ENCODE measurements around the gene GNAT1.

DNA sequence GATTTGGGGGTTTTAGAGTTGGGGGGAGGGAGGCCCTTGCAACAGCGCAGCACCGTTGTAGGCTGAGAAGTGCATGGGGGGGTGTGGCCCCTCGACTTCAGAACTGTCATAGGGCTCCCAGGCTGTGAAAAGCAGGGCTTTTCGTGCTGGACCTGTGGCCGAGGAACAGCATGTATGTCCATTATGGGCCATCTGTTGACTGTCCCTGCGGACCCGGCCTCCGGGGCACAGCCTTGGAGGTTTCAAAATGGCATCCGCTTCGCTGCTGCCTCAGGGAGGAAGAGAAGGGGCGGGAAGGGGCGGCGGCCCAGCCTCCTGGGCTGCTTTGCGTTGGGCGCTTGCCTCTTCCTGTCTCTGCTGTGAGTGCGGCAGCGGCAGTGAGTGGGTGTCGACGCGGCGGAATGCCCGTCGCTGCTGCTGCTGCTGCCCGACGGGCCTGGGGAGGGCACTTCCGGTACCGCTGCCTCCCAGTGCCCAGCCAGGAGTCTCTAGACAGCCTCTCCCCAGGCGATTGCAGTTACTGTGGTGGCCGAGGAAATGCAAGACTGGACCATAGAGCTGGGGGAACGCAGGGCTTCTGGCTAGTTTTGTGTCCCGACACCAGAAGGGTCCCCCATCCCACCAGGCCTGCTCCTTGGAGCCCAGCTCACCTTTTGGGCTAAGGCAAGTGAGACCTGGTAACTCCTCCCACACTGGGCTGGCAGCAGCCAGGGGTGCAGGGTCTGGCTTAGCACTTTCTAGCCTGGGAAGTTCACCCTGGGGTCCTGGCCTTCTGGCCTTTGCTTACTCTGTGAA is 46.5 kb downstream of the GNAT1 start:
- TF ChIP-seq POLR2A (IDR thresholded peaks at IDR 0.05) (peak in 3 of 4 donors; percentile 55 to 82 (median 75)), POLR2AphosphoS5 (IDR thresholded peaks at IDR 0.05) (peak; percentile 93 to 94)
- TF ChIP-seq, protein P1, sequence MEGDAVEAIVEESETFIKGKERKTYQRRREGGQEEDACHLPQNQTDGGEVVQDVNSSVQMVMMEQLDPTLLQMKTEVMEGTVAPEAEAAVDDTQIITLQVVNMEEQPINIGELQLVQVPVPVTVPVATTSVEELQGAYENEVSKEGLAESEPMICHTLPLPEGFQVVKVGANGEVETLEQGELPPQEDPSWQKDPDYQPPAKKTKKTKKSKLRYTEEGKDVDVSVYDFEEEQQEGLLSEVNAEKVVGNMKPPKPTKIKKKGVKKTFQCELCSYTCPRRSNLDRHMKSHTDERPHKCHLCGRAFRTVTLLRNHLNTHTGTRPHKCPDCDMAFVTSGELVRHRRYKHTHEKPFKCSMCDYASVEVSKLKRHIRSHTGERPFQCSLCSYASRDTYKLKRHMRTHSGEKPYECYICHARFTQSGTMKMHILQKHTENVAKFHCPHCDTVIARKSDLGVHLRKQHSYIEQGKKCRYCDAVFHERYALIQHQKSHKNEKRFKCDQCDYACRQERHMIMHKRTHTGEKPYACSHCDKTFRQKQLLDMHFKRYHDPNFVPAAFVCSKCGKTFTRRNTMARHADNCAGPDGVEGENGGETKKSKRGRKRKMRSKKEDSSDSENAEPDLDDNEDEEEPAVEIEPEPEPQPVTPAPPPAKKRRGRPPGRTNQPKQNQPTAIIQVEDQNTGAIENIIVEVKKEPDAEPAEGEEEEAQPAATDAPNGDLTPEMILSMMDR (IDR thresholded peaks at IDR 0.05): no peak

Measured in upper lobe of left lung (tissue), 4 donors.